Measurements from ENCODE around the gene MYH6. TPM values are rescaled to one million over a fixed set of nuclear protein-coding genes. Genes with fewer than 3 reads are reported as not detected.

The MYH6 gene
- total and polyA plus RNA-seq, 4 donors: 0.05 to 0.17 (median 0.06) TPM; not detected in 1

DNA sequence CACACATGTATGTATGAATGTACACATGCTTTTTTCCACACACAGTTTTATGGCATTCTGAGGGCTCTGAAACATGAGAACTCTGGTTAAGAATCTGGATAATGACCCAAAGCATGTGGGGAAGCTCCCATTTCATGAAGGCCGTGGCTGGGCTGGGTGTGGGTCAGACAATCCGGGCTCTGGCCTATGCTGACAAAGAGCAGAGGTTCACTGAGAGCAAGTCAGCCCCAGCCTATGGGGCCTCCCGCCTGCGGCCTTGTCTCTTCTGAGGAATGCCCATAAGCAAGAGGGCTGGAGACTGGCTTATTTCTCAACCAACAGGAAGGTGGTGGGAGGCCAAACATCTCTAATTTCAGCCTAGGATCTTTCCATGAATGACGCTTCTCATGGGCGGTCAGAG lies 8.5 kb downstream of the MYH6 start:
- Histone ChIP-seq H3K27me3 (ENCODE audit: control insufficient read depth in 4 of 4, insufficient read depth in 4 of 4, low read length in 3 of 4) (no peaks in the 10 kb centered on the region), H3K4me1 (ENCODE audit: control insufficient read depth in 4 of 4, insufficient read depth in 4 of 4, low read length in 3 of 4) (no peaks in the 10 kb centered on the region), H3K9ac (ENCODE audit: low read depth in 1 of 2, low read length in 2 of 2) (no peak overlapping the region), H3K9me3 (ENCODE audit: control insufficient read depth in 4 of 4, low read length in 3 of 4) (no peaks in the 10 kb centered on the region), H3K4me3 (ENCODE audit: low read depth in 1 of 3, low read length in 3 of 3) (no peak overlapping the region), H3K27ac (ENCODE audit: low read depth in 1 of 2, low read length in 2 of 2) (no peak overlapping the region), H3K36me3 (ENCODE audit: control insufficient read depth in 4 of 4, insufficient read depth in 3 of 4, low read depth in 1 of 4, low read length in 3 of 4) (no peaks in the 10 kb centered on the region)
- DNase-seq (ENCODE audit: low spot score): no peak
- WGBS: 89% methylated on average over 6 of the region's 6 CpGs
- TF ChIP-seq HNF4G (IDR thresholded peaks at IDR 0.05): no peak
- TF ChIP-seq, protein P1, sequence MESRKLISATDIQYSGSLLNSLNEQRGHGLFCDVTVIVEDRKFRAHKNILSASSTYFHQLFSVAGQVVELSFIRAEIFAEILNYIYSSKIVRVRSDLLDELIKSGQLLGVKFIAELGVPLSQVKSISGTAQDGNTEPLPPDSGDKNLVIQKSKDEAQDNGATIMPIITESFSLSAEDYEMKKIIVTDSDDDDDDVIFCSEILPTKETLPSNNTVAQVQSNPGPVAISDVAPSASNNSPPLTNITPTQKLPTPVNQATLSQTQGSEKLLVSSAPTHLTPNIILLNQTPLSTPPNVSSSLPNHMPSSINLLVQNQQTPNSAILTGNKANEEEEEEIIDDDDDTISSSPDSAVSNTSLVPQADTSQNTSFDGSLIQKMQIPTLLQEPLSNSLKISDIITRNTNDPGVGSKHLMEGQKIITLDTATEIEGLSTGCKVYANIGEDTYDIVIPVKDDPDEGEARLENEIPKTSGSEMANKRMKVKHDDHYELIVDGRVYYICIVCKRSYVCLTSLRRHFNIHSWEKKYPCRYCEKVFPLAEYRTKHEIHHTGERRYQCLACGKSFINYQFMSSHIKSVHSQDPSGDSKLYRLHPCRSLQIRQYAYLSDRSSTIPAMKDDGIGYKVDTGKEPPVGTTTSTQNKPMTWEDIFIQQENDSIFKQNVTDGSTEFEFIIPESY (IDR thresholded peaks at IDR 0.05): no peak
- TF ChIP-seq GABPA (IDR thresholded peaks at IDR 0.05 in 1 of 2, conservative IDR thresholded peaks at IDR 0.05 in 1 of 2): no peak
- TF ChIP-seq RAD21 (IDR thresholded peaks at IDR 0.05): no peak
- no peak for TF ChIP-seq EGR1 (IDR thresholded peaks at IDR 0.05; ENCODE audit: low read depth in 2 of 2)
- TF ChIP-seq FOXA2 (IDR thresholded peaks at IDR 0.05): no peak
- no peak for TF ChIP-seq NR2F2 (IDR thresholded peaks at IDR 0.05)
- no peak for TF ChIP-seq SP1 (IDR thresholded peaks at IDR 0.05)
- TF ChIP-seq MAX (IDR thresholded peaks at IDR 0.05): no peak
- TF ChIP-seq JUND (IDR thresholded peaks at IDR 0.05): no peak

GRCh38 chr14:23399136-23399535 lies 8.9 kb downstream of the MYH6 start:
- DNase-seq (ENCODE audit: low spot score): no peak
- WGBS: 92% methylated on average over 3 of the region's 3 CpGs
- H3K4me1 ChIP-seq (ENCODE audit: control insufficient read depth in 4 of 4, insufficient read depth in 4 of 4, low read length in 3 of 4): no peaks in the 10 kb centered on the region

More at GRCh38 chr14:23399136-23399535, 8.9 kb downstream of the MYH6 start:
- Histone ChIP-seq H3K27me3 (ENCODE audit: control insufficient read depth in 4 of 4, insufficient read depth in 4 of 4, low read length in 3 of 4) (no peaks in the 10 kb centered on the region), H3K4me3 (ENCODE audit: low read depth in 1 of 3, low read length in 3 of 3) (no peak overlapping the region), H3K9me3 (ENCODE audit: control insufficient read depth in 4 of 4, low read length in 3 of 4) (no peaks in the 10 kb centered on the region), H3K36me3 (ENCODE audit: control insufficient read depth in 4 of 4, insufficient read depth in 3 of 4, low read depth in 1 of 4, low read length in 3 of 4) (no peaks in the 10 kb centered on the region), H3K9ac (ENCODE audit: low read depth in 1 of 2, low read length in 2 of 2) (no peak overlapping the region), H3K27ac (ENCODE audit: low read depth in 1 of 2, low read length in 2 of 2) (no peak overlapping the region)
- TF ChIP-seq REST (IDR thresholded peaks at IDR 0.05): no peak
- TF ChIP-seq, protein P1 (IDR thresholded peaks at IDR 0.05): no peak
- TF ChIP-seq, protein P2, sequence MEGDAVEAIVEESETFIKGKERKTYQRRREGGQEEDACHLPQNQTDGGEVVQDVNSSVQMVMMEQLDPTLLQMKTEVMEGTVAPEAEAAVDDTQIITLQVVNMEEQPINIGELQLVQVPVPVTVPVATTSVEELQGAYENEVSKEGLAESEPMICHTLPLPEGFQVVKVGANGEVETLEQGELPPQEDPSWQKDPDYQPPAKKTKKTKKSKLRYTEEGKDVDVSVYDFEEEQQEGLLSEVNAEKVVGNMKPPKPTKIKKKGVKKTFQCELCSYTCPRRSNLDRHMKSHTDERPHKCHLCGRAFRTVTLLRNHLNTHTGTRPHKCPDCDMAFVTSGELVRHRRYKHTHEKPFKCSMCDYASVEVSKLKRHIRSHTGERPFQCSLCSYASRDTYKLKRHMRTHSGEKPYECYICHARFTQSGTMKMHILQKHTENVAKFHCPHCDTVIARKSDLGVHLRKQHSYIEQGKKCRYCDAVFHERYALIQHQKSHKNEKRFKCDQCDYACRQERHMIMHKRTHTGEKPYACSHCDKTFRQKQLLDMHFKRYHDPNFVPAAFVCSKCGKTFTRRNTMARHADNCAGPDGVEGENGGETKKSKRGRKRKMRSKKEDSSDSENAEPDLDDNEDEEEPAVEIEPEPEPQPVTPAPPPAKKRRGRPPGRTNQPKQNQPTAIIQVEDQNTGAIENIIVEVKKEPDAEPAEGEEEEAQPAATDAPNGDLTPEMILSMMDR (IDR thresholded peaks at IDR 0.05; ENCODE audit: low read depth, low read length, missing input control): no peak
- TF ChIP-seq EGR1 (IDR thresholded peaks at IDR 0.05; ENCODE audit: low read depth in 2 of 2): no peak
- TF ChIP-seq RAD21 (IDR thresholded peaks at IDR 0.05): no peak
- no peak for TF ChIP-seq SP1 (IDR thresholded peaks at IDR 0.05)
- TF ChIP-seq, protein P3, sequence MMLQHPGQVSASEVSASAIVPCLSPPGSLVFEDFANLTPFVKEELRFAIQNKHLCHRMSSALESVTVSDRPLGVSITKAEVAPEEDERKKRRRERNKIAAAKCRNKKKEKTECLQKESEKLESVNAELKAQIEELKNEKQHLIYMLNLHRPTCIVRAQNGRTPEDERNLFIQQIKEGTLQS (IDR thresholded peaks at IDR 0.05): no peak
- no peak for TF ChIP-seq FOXA2 (IDR thresholded peaks at IDR 0.05)
- no peak for TF ChIP-seq GABPA (IDR thresholded peaks at IDR 0.05 in 1 of 2, conservative IDR thresholded peaks at IDR 0.05 in 1 of 2)
- TF ChIP-seq TAF1 (conservative IDR thresholded peaks at IDR 0.05): no peak
- TF ChIP-seq YY1 (IDR thresholded peaks at IDR 0.05): no peak
- TF ChIP-seq RXRA (IDR thresholded peaks at IDR 0.05): no peak
- no peak for TF ChIP-seq FOXA1 (IDR thresholded peaks at IDR 0.05)
- no peak for TF ChIP-seq HNF4A (conservative IDR thresholded peaks at IDR 0.05)
- no peak for TF ChIP-seq JUND (IDR thresholded peaks at IDR 0.05)
- TF ChIP-seq NR2F2 (IDR thresholded peaks at IDR 0.05): no peak
- TF ChIP-seq MAX (IDR thresholded peaks at IDR 0.05): no peak
- no peak for TF ChIP-seq HNF4G (IDR thresholded peaks at IDR 0.05)

Data from liver (tissue), 9 donors.